ENCODE measurements around the gene MAG.
A peak's percentile ranks its signal among the peaks of the same experiment; 100 is the strongest.

Gene MAG

GRCh38 chr19:35265900-35266519 lies 26.0 kb upstream of the MAG start:
- no peak for DNase-seq

GRCh38 chr19:35266520-35267352 lies 25.2 kb upstream of the MAG start:
- DNase-seq: no peak

- DNase-seq: no peak
These were observed 24.6 kb upstream of the MAG start for GRCh38 chr19:35267353-35267817.

- peak; percentile 60 for DNase-seq
These were observed 24.0 kb upstream of the MAG start for GRCh38 chr19:35267818-35268535.

GRCh38 chr19:35268536-35269437 lies 23.2 kb upstream of the MAG start, which contains the start of gene USF2:
USF2 (plus strand) TSS chr19:35268962; CDS start chr19:35269102, 140 bp downstream.
- DNase-seq: peak; percentile 53

GRCh38 chr19:35269438-35270117 lies 22.4 kb upstream of the MAG start:
- DNase-seq: peak; percentile 81

- DNase-seq: no peak
These were observed 21.6 kb upstream of the MAG start for GRCh38 chr19:35270381-35270811.

- no peak for DNase-seq
These were observed 20.4 kb upstream of the MAG start for GRCh38 chr19:35271546-35271945.

GRCh38 chr19:35272122-35272719 lies 19.7 kb upstream of the MAG start:
- DNase-seq: no peak

- no peak for DNase-seq
These were observed 18.9 kb upstream of the MAG start for GRCh38 chr19:35272954-35273649.

- no peak for DNase-seq
These were observed 18.2 kb upstream of the MAG start for GRCh38 chr19:35273686-35274259.

GRCh38 chr19:35274323-35274722 lies 17.6 kb upstream of the MAG start:
- DNase-seq: no peak

- no peak for DNase-seq
These were observed 15.2 kb upstream of the MAG start for GRCh38 chr19:35276706-35277281.

- DNase-seq: no peak
These were observed 13.2 kb upstream of the MAG start for GRCh38 chr19:35278578-35279284.

- no peak for DNase-seq
These were observed 12.6 kb upstream of the MAG start for GRCh38 chr19:35279374-35279773.

- DNase-seq: no peak
These were observed 11.8 kb upstream of the MAG start for GRCh38 chr19:35279985-35280821.

GRCh38 chr19:35281303-35281702 lies 10.7 kb upstream of the MAG start:
- no peak for DNase-seq
